ENCODE measurements around the gene BLM.
A peak's percentile ranks its signal among the peaks of the same experiment; 100 is the strongest.

BLM gene

DNA sequence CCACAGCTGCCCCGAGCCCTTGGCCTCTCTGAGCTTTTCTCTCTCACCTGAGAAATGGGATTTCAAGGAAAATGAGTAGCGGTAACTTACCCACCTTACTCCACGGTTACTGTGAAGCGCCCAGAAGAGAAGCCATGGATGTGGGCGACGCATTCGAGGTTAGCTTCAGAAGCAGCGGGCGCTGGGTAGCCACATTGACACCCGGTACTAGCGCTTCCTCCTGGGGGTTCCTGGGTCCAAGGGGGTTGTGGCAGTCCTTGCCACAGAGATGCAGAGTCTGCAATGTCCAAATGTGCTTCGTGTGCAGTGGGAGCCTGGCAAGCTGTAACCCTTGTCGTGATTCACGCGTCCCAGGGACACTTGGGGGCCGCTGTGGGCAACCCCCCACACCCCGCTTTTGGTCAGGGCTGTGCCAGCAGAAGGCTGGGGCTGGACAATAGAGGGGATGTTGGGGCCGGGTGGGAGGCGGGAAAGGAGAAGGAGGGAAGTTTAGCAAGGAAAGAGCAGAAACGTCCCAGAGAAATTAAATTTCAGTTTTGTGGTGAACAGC is 109.8 kb downstream of the BLM start:
- TF ChIP-seq, protein P1, sequence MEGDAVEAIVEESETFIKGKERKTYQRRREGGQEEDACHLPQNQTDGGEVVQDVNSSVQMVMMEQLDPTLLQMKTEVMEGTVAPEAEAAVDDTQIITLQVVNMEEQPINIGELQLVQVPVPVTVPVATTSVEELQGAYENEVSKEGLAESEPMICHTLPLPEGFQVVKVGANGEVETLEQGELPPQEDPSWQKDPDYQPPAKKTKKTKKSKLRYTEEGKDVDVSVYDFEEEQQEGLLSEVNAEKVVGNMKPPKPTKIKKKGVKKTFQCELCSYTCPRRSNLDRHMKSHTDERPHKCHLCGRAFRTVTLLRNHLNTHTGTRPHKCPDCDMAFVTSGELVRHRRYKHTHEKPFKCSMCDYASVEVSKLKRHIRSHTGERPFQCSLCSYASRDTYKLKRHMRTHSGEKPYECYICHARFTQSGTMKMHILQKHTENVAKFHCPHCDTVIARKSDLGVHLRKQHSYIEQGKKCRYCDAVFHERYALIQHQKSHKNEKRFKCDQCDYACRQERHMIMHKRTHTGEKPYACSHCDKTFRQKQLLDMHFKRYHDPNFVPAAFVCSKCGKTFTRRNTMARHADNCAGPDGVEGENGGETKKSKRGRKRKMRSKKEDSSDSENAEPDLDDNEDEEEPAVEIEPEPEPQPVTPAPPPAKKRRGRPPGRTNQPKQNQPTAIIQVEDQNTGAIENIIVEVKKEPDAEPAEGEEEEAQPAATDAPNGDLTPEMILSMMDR (IDR thresholded peaks at IDR 0.05; ENCODE audit: low read depth, low read length, missing control alignments), result no peak
- no peak for DNase-seq
- no peak overlapping the region for H3K4me3 ChIP-seq (ENCODE audit: low read depth, low read length)
- no peaks in the 10 kb centered on the region for H3K27me3 ChIP-seq (replicated peaks)
- H3K27ac ChIP-seq, result no peak overlapping the region
- H3K36me3 ChIP-seq (replicated peaks), result no peaks in the 10 kb centered on the region
- in situ Hi-C loops (cut with HindIII; ENCODE audit: low pct_ligation_motif_present, low sequenced_read_pairs), result no loop called here

DNA sequence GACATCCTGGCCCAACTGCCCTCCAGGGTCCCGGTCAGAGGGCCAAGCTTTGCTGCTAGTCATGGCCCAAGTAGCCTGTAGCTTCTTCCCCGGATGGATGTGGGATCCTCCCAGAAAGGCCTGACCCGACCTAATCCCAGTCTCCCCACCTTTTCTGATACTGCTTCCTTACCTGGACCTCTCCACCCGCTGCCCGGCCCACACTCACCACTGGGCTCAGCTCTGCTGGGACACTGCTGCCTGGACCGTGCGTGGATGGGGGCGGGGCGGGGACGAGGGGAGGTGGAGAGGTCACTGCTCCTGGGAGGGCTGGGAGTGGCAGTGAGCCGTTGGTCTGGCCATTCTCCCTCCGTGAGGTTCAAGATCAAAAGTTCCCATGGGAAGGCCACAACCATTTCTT is 111.0 kb downstream of the BLM start:
- H3K27ac ChIP-seq, result no peak overlapping the region
- H3K27me3 ChIP-seq (replicated peaks), result no peaks in the 10 kb centered on the region
- DNase-seq, result no peak
- TF ChIP-seq, protein P1 (IDR thresholded peaks at IDR 0.05; ENCODE audit: low read depth, low read length, missing control alignments), result no peak
- in situ Hi-C loops (cut with HindIII; ENCODE audit: low pct_ligation_motif_present, low sequenced_read_pairs), result no loop called here
- H3K36me3 ChIP-seq (replicated peaks), result no peaks in the 10 kb centered on the region
- H3K4me3 ChIP-seq (ENCODE audit: low read depth, low read length), result no peak overlapping the region

DNA sequence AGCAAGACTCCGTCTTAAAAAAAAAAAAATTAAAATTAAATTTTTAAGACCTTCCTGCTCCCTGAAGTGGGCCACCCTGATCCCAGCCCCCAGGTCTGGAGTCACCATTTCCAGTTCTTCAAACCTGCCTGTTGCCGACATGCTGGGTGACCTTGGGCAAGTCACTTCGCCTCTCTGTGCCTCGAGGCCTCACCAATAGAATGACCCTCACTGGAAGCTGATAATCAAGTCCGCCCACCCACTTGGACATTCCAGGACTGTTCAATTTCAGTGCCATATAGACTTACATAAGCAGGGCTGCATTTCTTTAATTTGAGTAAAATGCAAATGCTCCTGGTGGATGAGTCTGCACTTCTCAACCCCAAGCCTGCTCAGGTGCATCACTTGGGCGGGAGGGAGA is 112.0 kb downstream of the BLM start:
- no peak overlapping the region for H3K4me3 ChIP-seq (ENCODE audit: low read depth, low read length)
- in situ Hi-C loops (cut with HindIII; ENCODE audit: low pct_ligation_motif_present, low sequenced_read_pairs), result no loop called here
- TF ChIP-seq, protein P1 (IDR thresholded peaks at IDR 0.05; ENCODE audit: low read depth, low read length, missing control alignments), result no peak
- H3K27me3 ChIP-seq (replicated peaks), result no peaks in the 10 kb centered on the region
- no peak overlapping the region for H3K27ac ChIP-seq
- no peak for DNase-seq
- H3K36me3 ChIP-seq (replicated peaks), result no peaks in the 10 kb centered on the region

DNA sequence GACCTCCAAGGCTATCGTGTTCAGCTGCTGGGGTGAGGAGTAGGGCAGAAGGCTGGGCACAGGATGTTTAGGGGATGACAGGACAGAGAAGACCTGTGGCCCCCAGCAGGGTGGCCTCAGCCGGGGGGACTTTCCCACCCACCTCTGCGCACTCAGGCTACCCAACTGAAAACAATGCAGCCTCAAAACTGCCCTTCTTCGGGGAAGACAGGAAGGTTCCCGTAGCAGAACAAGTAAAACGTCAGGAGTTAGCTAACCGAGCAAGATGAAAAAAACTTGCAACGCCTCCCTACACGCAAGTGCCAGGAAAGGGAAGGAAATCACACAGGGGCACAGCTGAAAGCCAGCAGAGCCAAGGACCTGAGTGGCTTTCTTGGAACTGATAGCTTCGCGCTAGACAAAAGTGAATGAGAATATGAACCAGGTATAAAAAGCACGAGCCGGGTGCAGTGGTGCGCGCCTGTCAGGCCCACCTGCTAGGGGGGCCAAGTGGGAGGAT is 112.8 kb downstream of the BLM start:
- in situ Hi-C loops (cut with HindIII; ENCODE audit: low pct_ligation_motif_present, low sequenced_read_pairs), result no loop called here
- DNase-seq, result no peak
- no peak overlapping the region for H3K27ac ChIP-seq
- no peaks in the 10 kb centered on the region for H3K27me3 ChIP-seq (replicated peaks)
- no peaks in the 10 kb centered on the region for H3K36me3 ChIP-seq (replicated peaks)
- H3K4me3 ChIP-seq (ENCODE audit: low read depth, low read length), result no peak overlapping the region
- TF ChIP-seq, protein P1 (IDR thresholded peaks at IDR 0.05; ENCODE audit: low read depth, low read length, missing control alignments), result no peak

DNA sequence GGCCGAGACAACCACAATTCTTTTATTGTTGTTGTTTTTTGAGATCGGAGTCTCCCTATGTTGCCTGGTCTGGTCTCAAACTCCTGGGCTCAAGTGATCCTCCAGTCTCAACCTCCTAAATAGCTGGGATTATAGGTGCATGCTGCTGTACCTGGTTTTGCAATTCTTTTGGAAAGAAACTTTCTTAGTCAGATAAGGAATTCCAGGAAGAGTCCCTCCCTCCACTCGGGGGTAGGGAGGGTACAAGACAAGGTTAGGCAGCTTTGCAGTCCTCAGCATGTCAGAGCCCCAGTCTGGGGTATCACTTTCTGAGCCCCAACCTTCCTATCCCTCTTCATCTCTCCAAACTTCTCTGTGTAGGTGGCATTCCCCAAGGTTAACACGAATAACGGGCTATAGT is 117.5 kb downstream of the BLM start:
- in situ Hi-C loops (cut with HindIII; ENCODE audit: low pct_ligation_motif_present, low sequenced_read_pairs), result no loop called here
- Histone ChIP-seq H3K27me3 (replicated peaks) (no peaks in the 10 kb centered on the region), H3K4me3 (ENCODE audit: low read depth, low read length) (no peak overlapping the region), H3K27ac (no peak overlapping the region), H3K36me3 (replicated peaks) (no peaks in the 10 kb centered on the region)
- TF ChIP-seq, protein P1 (IDR thresholded peaks at IDR 0.05; ENCODE audit: low read depth, low read length, missing control alignments), result no peak
- no peak for DNase-seq

DNA sequence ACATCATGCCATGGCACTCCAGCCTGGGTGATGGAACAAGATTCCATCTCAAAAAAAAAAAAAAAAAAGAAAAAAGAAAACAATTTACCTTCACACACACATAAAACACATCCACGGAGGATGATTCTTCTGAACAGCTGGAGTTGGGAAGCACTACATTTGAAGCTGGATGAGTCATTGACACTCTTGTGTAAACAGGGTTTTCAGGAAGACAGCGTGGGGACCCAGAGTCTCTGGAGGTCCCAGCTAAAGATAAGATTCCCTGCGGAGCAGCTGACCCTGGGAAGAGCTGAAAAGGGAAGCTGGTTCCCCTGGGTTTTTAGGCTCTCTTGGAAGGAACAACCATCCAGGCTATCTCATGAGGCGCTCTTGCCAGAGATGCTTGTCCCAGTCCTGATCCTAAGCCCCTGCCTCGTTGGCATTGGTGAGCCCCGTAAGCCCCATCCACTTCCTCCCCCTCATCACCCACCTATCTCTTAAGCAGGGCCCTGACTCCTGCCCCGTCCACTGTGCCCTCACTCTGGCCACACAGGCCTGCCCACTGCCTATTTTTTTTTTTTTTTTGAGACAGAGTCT is 119.2 kb downstream of the BLM start:
- Histone ChIP-seq H3K27ac (no peak overlapping the region), H3K27me3 (replicated peaks) (no peaks in the 10 kb centered on the region), H3K36me3 (replicated peaks) (no peaks in the 10 kb centered on the region), H3K4me3 (ENCODE audit: low read depth, low read length) (no peak overlapping the region)
- TF ChIP-seq, protein P1 (IDR thresholded peaks at IDR 0.05; ENCODE audit: low read depth, low read length, missing control alignments), result no peak
- in situ Hi-C loops (cut with HindIII; ENCODE audit: low pct_ligation_motif_present, low sequenced_read_pairs), result no loop called here
- peak; percentile 54 for DNase-seq

Measured in brain microvascular endothelial cell (primary cell).